Left cardiac atrium (tissue), 4 donors: ENCODE measurements around the gene NSUN3. TPM values are rescaled to one million over a fixed set of nuclear protein-coding genes. Genes with fewer than 3 reads are reported as not detected.
"Not testable (repeated sequence)": the region's sequence is repeated elsewhere in the genome, so short reads cannot be mapped to it uniquely, and the experiment has no call there.

Source experiments
- ATAC-seq, 2 donors: fragments of 200-7000 bp; cut with Tn5 transposase; one replicate each; pipeline ENCODE4 v1.9.1; 2020; ENCODE audit warnings: mild to moderate bottlenecking in 2 of 2, moderate library complexity in 2 of 2
- DNase-seq: peaks from one replicate; pipeline ENCODE4 v3.0.0-alpha.2; 2020
- intact Hi-C, 2 donors: fragments of 100-400 bp; cut with DNase I; formaldehyde crosslinking; loops; one replicate each; pipeline versions ENCODE4 v1.14.1 to v1.15.1; 2022 to 2023
- total RNA-seq, 2 donors: library from RNA; stranded (reverse); fragmentation: NEBNext Ultra II Directional; extraction: Animal tissue kit (Norgen Biotek cat#: 25700); gene quantifications; one replicate each; pipeline ENCODE4 v1.2.1, GENCODE V29; 2021
- donor health status: DM: no; HTN: yes; CAD: no.
- donor health status: DM: no; HTN: yes; CAD: no; lungs with severe emphysema.
- donor health status: DM: yes; HTN: yes; CAD: no.
- donor health status: Dilated cardiomyopathy.

NSUN3 gene
- total RNA-seq, 2 donors from 2014 or later, result 6.6 to 9.8 TPM

GRCh38 chr3:94065819-94066480, 3.1 kb downstream of the NSUN3 start:
- DNase-seq (no peak), ATAC-seq (no peak)
- intact Hi-C loops, result loop anchor here (10.0 kb wide), 2 partner anchors 61 to 161 kb away; no protein-coding TSS in a partner anchor

GRCh38 chr3:94066506-94067500, 3.9 kb downstream of the NSUN3 start:
- no peak for ATAC-seq
- DNase-seq, result no peak
- intact Hi-C loops, result loop anchor here (10.0 kb wide), 2 partner anchors 62 to 162 kb away; no protein-coding TSS in a partner anchor

GRCh38 chr3:94069194-94069813, 6.4 kb downstream of the NSUN3 start:
- ATAC-seq, result no peak
- intact Hi-C loops, result loop anchor here (10.0 kb wide), 2 partner anchors 65 to 165 kb away; no protein-coding TSS in a partner anchor
- DNase-seq, result no peak

- intact Hi-C loops, result no loop called here
- DNase-seq (no peak), ATAC-seq (no peak)
These were observed 7.6 kb downstream of the NSUN3 start for GRCh38 chr3:94070341-94070911.

- ATAC-seq, result no peak
- DNase-seq, result no peak
- intact Hi-C loops, result no loop called here
These were observed 8.9 kb downstream of the NSUN3 start for GRCh38 chr3:94071713-94072284.

GRCh38 chr3:94076055-94076454, 13.2 kb downstream of the NSUN3 start:
- no peak for DNase-seq
- no peak for ATAC-seq
- intact Hi-C loops, result no loop called here

GRCh38 chr3:94080552-94080951, 17.7 kb downstream of the NSUN3 start:
- DNase-seq, intact Hi-C loops, ATAC-seq: not testable (repeated sequence)

GRCh38 chr3:94081884-94082283, 19.0 kb downstream of the NSUN3 start:
- DNase-seq, result no peak
- ATAC-seq, result no peak
- intact Hi-C loops, result no loop called here

- no peak for ATAC-seq
- DNase-seq, result no peak
- intact Hi-C loops, result no loop called here
These were observed 19.6 kb downstream of the NSUN3 start for GRCh38 chr3:94082391-94082937.

GRCh38 chr3:94083261-94083660, 20.4 kb downstream of the NSUN3 start:
- intact Hi-C loops, result no loop called here
- no peak for ATAC-seq
- no peak for DNase-seq

GRCh38 chr3:94089126-94089525, 26.3 kb downstream of the NSUN3 start:
- intact Hi-C loops, result no loop called here
- no peak for ATAC-seq
- no peak for DNase-seq

- intact Hi-C loops, result no loop called here
- no peak for ATAC-seq
- DNase-seq, result no peak
These were observed 29.2 kb downstream of the NSUN3 start for GRCh38 chr3:94092086-94092485.

GRCh38 chr3:94093151-94093550, 30.3 kb downstream of the NSUN3 start:
- DNase-seq (no peak), ATAC-seq (no peak)
- intact Hi-C loops, result no loop called here

- ATAC-seq (no peak), DNase-seq (no peak)
- intact Hi-C loops, result no loop called here
These were observed 32.2 kb downstream of the NSUN3 start for GRCh38 chr3:94095111-94095510.

- ATAC-seq (peak in 1 of 2 donors; percentile 39), DNase-seq (no peak)
- intact Hi-C loops, result no loop called here
These were observed 35.6 kb downstream of the NSUN3 start for GRCh38 chr3:94098452-94098851.

- DNase-seq (no peak), ATAC-seq (no peak)
- intact Hi-C loops, result no loop called here
These were observed 36.5 kb downstream of the NSUN3 start for GRCh38 chr3:94099311-94099710.

- intact Hi-C loops, result no loop called here
- DNase-seq (no peak), ATAC-seq (no peak)
These were observed 39.0 kb downstream of the NSUN3 start for GRCh38 chr3:94101860-94102259.

- DNase-seq, result no peak
These were observed 43.4 kb downstream of the NSUN3 start for GRCh38 chr3:94106268-94106667.

GRCh38 chr3:94110232-94110631, 47.4 kb downstream of the NSUN3 start:
- DNase-seq, ATAC-seq, intact Hi-C loops: not testable (repeated sequence)

More at GRCh38 chr3:94106268-94106667, 43.4 kb downstream of the NSUN3 start:
- intact Hi-C loops, result no loop called here
- ATAC-seq, result no peak
